ENCODE results near the gene IQSEC3. TPM values are rescaled to one million over a fixed set of nuclear protein-coding genes. Genes with fewer than 3 reads are reported as not detected.
"Not testable (repeated sequence)": the region's sequence is repeated elsewhere in the genome, so short reads cannot be mapped to it uniquely, and the experiment has no call there.

IQSEC3 gene
- total RNA-seq, 1 experiment from 2014 or later = not detected

DNA sequence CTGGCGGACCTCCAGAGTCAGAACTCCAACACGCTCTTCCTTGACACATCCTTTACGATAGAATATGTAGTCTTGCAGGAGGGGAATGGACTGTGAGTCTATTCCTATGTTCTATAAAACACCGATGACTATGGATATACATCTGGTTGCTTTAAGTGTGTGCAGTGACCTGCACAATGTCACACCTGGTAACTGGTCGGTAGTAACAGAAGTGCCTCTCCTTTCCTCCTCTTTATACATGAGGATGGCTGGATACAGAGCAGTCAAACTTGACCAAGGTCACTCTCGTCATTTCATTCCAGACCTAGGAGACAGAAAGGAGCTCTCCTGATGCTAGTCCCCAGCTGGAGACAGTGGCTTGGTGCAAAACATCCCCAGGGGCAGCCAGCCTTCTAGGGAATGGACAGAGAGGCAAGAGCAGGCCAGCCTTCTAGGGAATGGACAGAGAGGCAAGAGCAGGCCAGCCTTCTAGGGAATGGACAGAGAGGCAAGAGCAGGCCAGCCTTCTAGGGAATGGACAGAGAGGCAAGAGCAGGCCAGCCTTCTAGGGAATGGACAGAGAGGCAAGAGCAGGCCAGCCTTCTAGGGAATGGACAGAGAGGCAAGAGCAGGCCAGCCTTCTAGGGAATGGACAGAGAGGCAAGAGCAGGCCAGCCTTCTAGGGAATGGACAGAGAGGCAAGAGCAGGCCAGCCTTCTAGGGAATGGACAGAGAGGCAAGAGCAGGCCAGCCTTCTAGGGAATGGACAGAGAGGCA, 21.2 kb upstream of the IQSEC3 start:
- intact Hi-C loops (cut with micrococcal nuclease); CTCF ChIA-PET: not testable (repeated sequence)
- H3K27me3 Mint-ChIP-seq (ENCODE audit: insufficient read depth, unreplicated experiment) = peaks cover 58% of the 10 kb centered on the region

GRCh38 chr12:45991-46358, 20.6 kb upstream of the IQSEC3 start:
- H3K27ac Mint-ChIP-seq (ENCODE audit: low read depth, unreplicated experiment); intact Hi-C loops (cut with micrococcal nuclease); BruUV-seq (replicated peaks); H3K4me3 Mint-ChIP-seq (ENCODE audit: unreplicated experiment); H3K9me3 Mint-ChIP-seq (ENCODE audit: unreplicated experiment); DNase-seq (ENCODE audit: unreplicated experiment); CTCF ChIA-PET; H3K36me3 Mint-ChIP-seq (ENCODE audit: insufficient read depth, unreplicated experiment); H3K4me1 Mint-ChIP-seq (ENCODE audit: insufficient read depth, unreplicated experiment); POLR2A ChIA-PET: not testable (repeated sequence)
- peaks cover 58% of the 10 kb centered on the region for H3K27me3 Mint-ChIP-seq (ENCODE audit: insufficient read depth, unreplicated experiment)

More for the DNA sequence above, 21.2 kb upstream of the IQSEC3 start:
- POLR2A ChIA-PET; H3K36me3 Mint-ChIP-seq (ENCODE audit: insufficient read depth, unreplicated experiment); BruUV-seq (replicated peaks); H3K9me3 Mint-ChIP-seq (ENCODE audit: unreplicated experiment); H3K4me1 Mint-ChIP-seq (ENCODE audit: insufficient read depth, unreplicated experiment); DNase-seq (ENCODE audit: unreplicated experiment); H3K27ac Mint-ChIP-seq (ENCODE audit: low read depth, unreplicated experiment); H3K4me3 Mint-ChIP-seq (ENCODE audit: unreplicated experiment): not testable (repeated sequence)

GRCh38 chr12:46542-46941, 20.0 kb upstream of the IQSEC3 start:
- intact Hi-C loops (cut with micrococcal nuclease); H3K4me1 Mint-ChIP-seq (ENCODE audit: insufficient read depth, unreplicated experiment); DNase-seq (ENCODE audit: unreplicated experiment); H3K4me3 Mint-ChIP-seq (ENCODE audit: unreplicated experiment); POLR2A ChIA-PET; H3K36me3 Mint-ChIP-seq (ENCODE audit: insufficient read depth, unreplicated experiment); CTCF ChIA-PET; H3K27ac Mint-ChIP-seq (ENCODE audit: low read depth, unreplicated experiment); H3K9me3 Mint-ChIP-seq (ENCODE audit: unreplicated experiment); BruUV-seq (replicated peaks): not testable (repeated sequence)
- H3K27me3 Mint-ChIP-seq (ENCODE audit: insufficient read depth, unreplicated experiment) = peaks cover 59% of the 10 kb centered on the region

GRCh38 chr12:47699-48226, 18.8 kb upstream of the IQSEC3 start:
- POLR2A ChIA-PET = interaction anchor here (1.1 kb wide), 1 partner anchor 9 kb away, joined by 3 read pairs; no protein-coding TSS in a partner anchor
- H3K36me3 Mint-ChIP-seq (ENCODE audit: insufficient read depth, unreplicated experiment); CTCF ChIA-PET; H3K9me3 Mint-ChIP-seq (ENCODE audit: unreplicated experiment); DNase-seq (ENCODE audit: unreplicated experiment); intact Hi-C loops (cut with micrococcal nuclease); H3K4me3 Mint-ChIP-seq (ENCODE audit: unreplicated experiment); BruUV-seq (replicated peaks); H3K27ac Mint-ChIP-seq (ENCODE audit: low read depth, unreplicated experiment); H3K4me1 Mint-ChIP-seq (ENCODE audit: insufficient read depth, unreplicated experiment): not testable (repeated sequence)
- H3K27me3 Mint-ChIP-seq (ENCODE audit: insufficient read depth, unreplicated experiment) = peaks cover 69% of the 10 kb centered on the region

DNA sequence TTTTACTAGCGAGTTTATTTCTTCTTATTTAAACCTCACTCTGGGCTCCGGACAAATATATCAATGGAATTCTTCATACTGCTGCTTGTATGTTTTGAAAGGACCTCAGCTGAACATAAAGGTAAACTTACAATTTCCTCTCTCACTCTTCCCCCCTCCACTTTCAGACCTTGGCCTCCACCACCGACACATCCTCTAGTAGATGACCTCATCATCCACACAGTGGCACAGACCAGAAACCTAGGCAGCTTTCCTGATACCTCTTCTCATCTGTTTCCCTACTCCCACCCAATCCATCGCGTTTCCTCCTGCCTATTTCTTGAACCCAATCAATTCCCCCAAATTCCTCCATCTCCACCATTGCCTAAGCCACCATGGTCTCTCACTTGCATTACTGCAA, 17.4 kb upstream of the IQSEC3 start:
- CTCF ChIA-PET = not testable (repeated sequence)

GRCh38 chr12:51087-51486, 15.5 kb upstream of the IQSEC3 start:
- H3K4me3 Mint-ChIP-seq (ENCODE audit: unreplicated experiment); DNase-seq (ENCODE audit: unreplicated experiment); BruUV-seq (replicated peaks); H3K27ac Mint-ChIP-seq (ENCODE audit: low read depth, unreplicated experiment); CTCF ChIA-PET; H3K9me3 Mint-ChIP-seq (ENCODE audit: unreplicated experiment); POLR2A ChIA-PET; H3K36me3 Mint-ChIP-seq (ENCODE audit: insufficient read depth, unreplicated experiment); H3K4me1 Mint-ChIP-seq (ENCODE audit: insufficient read depth, unreplicated experiment); intact Hi-C loops (cut with micrococcal nuclease): not testable (repeated sequence)
- H3K27me3 Mint-ChIP-seq (ENCODE audit: insufficient read depth, unreplicated experiment) = peaks cover 77% of the 10 kb centered on the region

More for the DNA sequence above, 17.4 kb upstream of the IQSEC3 start:
- BruUV-seq (replicated peaks); intact Hi-C loops (cut with micrococcal nuclease); H3K4me3 Mint-ChIP-seq (ENCODE audit: unreplicated experiment); H3K4me1 Mint-ChIP-seq (ENCODE audit: insufficient read depth, unreplicated experiment); POLR2A ChIA-PET; DNase-seq (ENCODE audit: unreplicated experiment); H3K9me3 Mint-ChIP-seq (ENCODE audit: unreplicated experiment); H3K27ac Mint-ChIP-seq (ENCODE audit: low read depth, unreplicated experiment); H3K36me3 Mint-ChIP-seq (ENCODE audit: insufficient read depth, unreplicated experiment): not testable (repeated sequence)
- peaks cover 83% of the 10 kb centered on the region for H3K27me3 Mint-ChIP-seq (ENCODE audit: insufficient read depth, unreplicated experiment)

DNA sequence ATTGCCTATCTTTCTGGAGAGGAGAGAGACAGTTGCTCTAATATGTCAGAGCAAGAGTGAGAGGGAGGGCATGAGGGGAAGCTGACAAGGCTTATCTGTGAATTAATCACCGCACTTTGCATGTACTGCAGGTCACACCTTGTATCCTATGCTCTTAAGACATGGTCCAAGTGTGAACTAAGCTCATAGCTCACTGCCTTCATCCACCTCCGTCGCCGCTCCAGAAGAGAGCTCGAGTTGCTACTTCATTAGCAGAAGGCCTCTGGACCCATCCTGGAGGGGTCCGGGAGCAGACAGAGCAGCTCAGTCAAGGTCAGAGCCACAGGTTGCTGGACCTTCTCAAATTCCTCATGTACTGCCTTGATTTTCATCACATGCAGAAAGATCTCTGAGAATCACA, 14.6 kb upstream of the IQSEC3 start:
- H3K36me3 Mint-ChIP-seq (ENCODE audit: insufficient read depth, unreplicated experiment); CTCF ChIA-PET; intact Hi-C loops (cut with micrococcal nuclease); DNase-seq (ENCODE audit: unreplicated experiment); H3K4me3 Mint-ChIP-seq (ENCODE audit: unreplicated experiment); BruUV-seq (replicated peaks); H3K4me1 Mint-ChIP-seq (ENCODE audit: insufficient read depth, unreplicated experiment); H3K9me3 Mint-ChIP-seq (ENCODE audit: unreplicated experiment); H3K27ac Mint-ChIP-seq (ENCODE audit: low read depth, unreplicated experiment): not testable (repeated sequence)
- peaks cover 77% of the 10 kb centered on the region for H3K27me3 Mint-ChIP-seq (ENCODE audit: insufficient read depth, unreplicated experiment)
- POLR2A ChIA-PET = interaction anchor here (0.6 kb wide), 1 partner anchor 271 kb away, joined by 3 read pairs; no protein-coding TSS in a partner anchor

GRCh38 chr12:52902-53734, 13.4 kb upstream of the IQSEC3 start:
- DNase-seq (ENCODE audit: unreplicated experiment); intact Hi-C loops (cut with micrococcal nuclease); H3K4me3 Mint-ChIP-seq (ENCODE audit: unreplicated experiment); BruUV-seq (replicated peaks); H3K9me3 Mint-ChIP-seq (ENCODE audit: unreplicated experiment); H3K4me1 Mint-ChIP-seq (ENCODE audit: insufficient read depth, unreplicated experiment); CTCF ChIA-PET; H3K36me3 Mint-ChIP-seq (ENCODE audit: insufficient read depth, unreplicated experiment); H3K27ac Mint-ChIP-seq (ENCODE audit: low read depth, unreplicated experiment); POLR2A ChIA-PET: not testable (repeated sequence)
- peaks cover 77% of the 10 kb centered on the region for H3K27me3 Mint-ChIP-seq (ENCODE audit: insufficient read depth, unreplicated experiment)
